ENCODE measurements around the gene NLRP4. TPM values are rescaled to one million over a fixed set of nuclear protein-coding genes. Genes with fewer than 3 reads are reported as not detected.

NLRP4 gene
- polyA plus RNA-seq, 1 donor (not counting 4 experiments of a cell fraction or from before 2014, with no cell fraction given): not detected

DNA sequence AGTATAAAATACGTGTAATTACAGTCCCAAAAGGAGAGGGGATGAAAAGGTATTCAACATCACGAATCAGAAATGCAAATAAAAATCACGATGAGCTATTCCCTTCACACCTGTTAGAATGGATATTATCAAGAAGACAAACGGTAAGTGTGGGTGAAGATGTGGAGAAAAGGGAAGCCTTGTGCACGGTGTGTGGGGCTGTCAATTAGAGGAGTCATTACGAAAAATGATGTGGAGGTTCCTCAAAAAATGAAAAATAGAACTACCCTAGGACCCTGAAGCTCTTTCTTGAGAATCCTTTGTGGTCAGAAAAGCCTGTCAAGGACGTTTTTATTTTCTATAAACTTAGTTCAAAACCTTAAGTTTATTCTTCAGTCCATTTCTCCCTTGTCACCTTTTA, 23.9 kb upstream of the NLRP4 start:
- no peak for FAIRE-seq
- no peak overlapping the region for H3K9ac ChIP-seq (ENCODE audit: control insufficient read depth, extremely low read depth, insufficient read depth, low read length)

DNA sequence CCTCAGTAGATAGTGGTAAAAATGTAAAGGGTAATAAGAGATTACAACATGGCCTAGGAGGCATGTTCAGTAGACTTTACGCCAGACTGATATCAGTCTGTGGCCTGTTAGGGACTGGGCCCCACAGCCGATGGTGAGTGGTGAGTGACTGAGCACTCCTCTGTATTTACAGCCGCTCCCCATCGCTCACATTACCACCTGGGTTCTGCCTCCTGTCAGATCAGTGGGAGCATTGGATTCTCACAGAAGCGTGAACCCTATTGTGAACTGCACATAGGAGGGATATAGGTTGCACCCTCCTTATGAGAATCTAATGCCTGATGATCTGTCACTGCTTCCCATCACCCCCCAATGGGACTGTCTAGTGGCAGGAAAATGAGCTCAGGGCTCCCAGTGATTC, 22.4 kb upstream of the NLRP4 start:
- H3K9me1 ChIP-seq (ENCODE audit: control insufficient read depth, extremely low read depth, insufficient read depth, low read length): no peaks in the 10 kb centered on the region
- H4K20me1 ChIP-seq (ENCODE audit: control insufficient read depth, extremely low read depth, insufficient read depth, low read length): no peaks in the 10 kb centered on the region
- no peaks in the 10 kb centered on the region for H3K27me3 ChIP-seq (ENCODE audit: control insufficient read depth, extremely low read depth, insufficient read depth, low read length)
- DNase-seq (ENCODE audit: low read depth, low spot score) (no peak), FAIRE-seq (no peak)
- no peak overlapping the region for H3K9ac ChIP-seq (ENCODE audit: control insufficient read depth, extremely low read depth, insufficient read depth, low read length)
- no peak overlapping the region for H3K4me3 ChIP-seq (ENCODE audit: control insufficient read depth in 2 of 3, extremely low read depth in 1 of 3, insufficient read depth in 2 of 3, low read depth in 1 of 3, low read length in 3 of 3)
- H3K4me2 ChIP-seq (ENCODE audit: control insufficient read depth, extremely low read depth, insufficient read depth, low read depth, low read length): no peak overlapping the region
- no peaks in the 10 kb centered on the region for H3K36me3 ChIP-seq (ENCODE audit: control insufficient read depth in 2 of 2, extremely low read depth in 1 of 2, insufficient read depth in 2 of 2, low read length in 2 of 2)
- H3K79me2 ChIP-seq (ENCODE audit: control insufficient read depth, insufficient read depth, low read length): no peaks in the 10 kb centered on the region
- dilution Hi-C loops (cut with MboI; ENCODE audit: extremely low pct_ligation_motif_present, low sequenced_read_pairs): no loop called here
- no peaks in the 10 kb centered on the region for H3K4me1 ChIP-seq (ENCODE audit: control insufficient read depth, extremely low read depth, insufficient read depth, low read length)
- no peak overlapping the region for H3K27ac ChIP-seq (ENCODE audit: control insufficient read depth, insufficient read depth, low read length)
- H2AFZ ChIP-seq (ENCODE audit: control insufficient read depth, low read length): no peak overlapping the region
- no peak for TF ChIP-seq EZH2 (IDR thresholded peaks at IDR 0.05; ENCODE audit: low read length)
- TF ChIP-seq CTCF (optimal IDR thresholded peaks at IDR 0.05 in 1 of 3, IDR thresholded peaks at IDR 0.05 in 1 of 3, conservative IDR thresholded peaks at IDR 0.05 in 1 of 3; ENCODE audit: extremely low read depth in 1 of 3, insufficient read depth in 2 of 3, low read length in 3 of 3): no peak
- peaks cover 2% of the 10 kb centered on the region for H3K9me3 ChIP-seq (ENCODE audit: control insufficient read depth, low read depth, low read length)

More for the DNA sequence above, 23.9 kb upstream of the NLRP4 start:
- no peak for TF ChIP-seq CTCF (optimal IDR thresholded peaks at IDR 0.05 in 1 of 3, IDR thresholded peaks at IDR 0.05 in 1 of 3, conservative IDR thresholded peaks at IDR 0.05 in 1 of 3; ENCODE audit: extremely low read depth in 1 of 3, insufficient read depth in 2 of 3, low read length in 3 of 3)
- TF ChIP-seq EZH2 (IDR thresholded peaks at IDR 0.05; ENCODE audit: low read length): no peak
- dilution Hi-C loops (cut with MboI; ENCODE audit: extremely low pct_ligation_motif_present, low sequenced_read_pairs): no loop called here
- Histone ChIP-seq H3K79me2 (ENCODE audit: control insufficient read depth, insufficient read depth, low read length) (no peaks in the 10 kb centered on the region), H3K36me3 (ENCODE audit: control insufficient read depth in 2 of 2, extremely low read depth in 1 of 2, insufficient read depth in 2 of 2, low read length in 2 of 2) (no peaks in the 10 kb centered on the region), H2AFZ (ENCODE audit: control insufficient read depth, low read length) (no peak overlapping the region), H3K27ac (ENCODE audit: control insufficient read depth, insufficient read depth, low read length) (no peak overlapping the region), H4K20me1 (ENCODE audit: control insufficient read depth, extremely low read depth, insufficient read depth, low read length) (no peaks in the 10 kb centered on the region), H3K9me3 (ENCODE audit: control insufficient read depth, low read depth, low read length) (peaks cover 2% of the 10 kb centered on the region), H3K4me1 (ENCODE audit: control insufficient read depth, extremely low read depth, insufficient read depth, low read length) (no peaks in the 10 kb centered on the region), H3K9me1 (ENCODE audit: control insufficient read depth, extremely low read depth, insufficient read depth, low read length) (no peaks in the 10 kb centered on the region), H3K4me2 (ENCODE audit: control insufficient read depth, extremely low read depth, insufficient read depth, low read depth, low read length) (no peak overlapping the region), H3K27me3 (ENCODE audit: control insufficient read depth, extremely low read depth, insufficient read depth, low read length) (no peaks in the 10 kb centered on the region), H3K4me3 (ENCODE audit: control insufficient read depth in 2 of 3, extremely low read depth in 1 of 3, insufficient read depth in 2 of 3, low read depth in 1 of 3, low read length in 3 of 3) (no peak overlapping the region)
- DNase-seq (ENCODE audit: low read depth, low spot score): no peak

Data from keratinocyte (primary cell).